K562 treated with DMSO at 1 percent for 24 hours (cell line): ENCODE results near the gene ADAMTSL2. TPM values are rescaled to one million over a fixed set of nuclear protein-coding genes. Genes with fewer than 3 reads are reported as not detected.

Experiments used
- total RNA-seq: library from RNA; unstranded; fragments of 300-600 nt; gene quantifications from 2 replicates; pipeline ENCODE4 v1.2.3, GENCODE V29; 2022; ENCODE audit warnings: low read depth; ENCODE audit not compliant: insufficient read depth

Gene ADAMTSL2
- total RNA-seq, result not detected in 2 replicates

DNA sequence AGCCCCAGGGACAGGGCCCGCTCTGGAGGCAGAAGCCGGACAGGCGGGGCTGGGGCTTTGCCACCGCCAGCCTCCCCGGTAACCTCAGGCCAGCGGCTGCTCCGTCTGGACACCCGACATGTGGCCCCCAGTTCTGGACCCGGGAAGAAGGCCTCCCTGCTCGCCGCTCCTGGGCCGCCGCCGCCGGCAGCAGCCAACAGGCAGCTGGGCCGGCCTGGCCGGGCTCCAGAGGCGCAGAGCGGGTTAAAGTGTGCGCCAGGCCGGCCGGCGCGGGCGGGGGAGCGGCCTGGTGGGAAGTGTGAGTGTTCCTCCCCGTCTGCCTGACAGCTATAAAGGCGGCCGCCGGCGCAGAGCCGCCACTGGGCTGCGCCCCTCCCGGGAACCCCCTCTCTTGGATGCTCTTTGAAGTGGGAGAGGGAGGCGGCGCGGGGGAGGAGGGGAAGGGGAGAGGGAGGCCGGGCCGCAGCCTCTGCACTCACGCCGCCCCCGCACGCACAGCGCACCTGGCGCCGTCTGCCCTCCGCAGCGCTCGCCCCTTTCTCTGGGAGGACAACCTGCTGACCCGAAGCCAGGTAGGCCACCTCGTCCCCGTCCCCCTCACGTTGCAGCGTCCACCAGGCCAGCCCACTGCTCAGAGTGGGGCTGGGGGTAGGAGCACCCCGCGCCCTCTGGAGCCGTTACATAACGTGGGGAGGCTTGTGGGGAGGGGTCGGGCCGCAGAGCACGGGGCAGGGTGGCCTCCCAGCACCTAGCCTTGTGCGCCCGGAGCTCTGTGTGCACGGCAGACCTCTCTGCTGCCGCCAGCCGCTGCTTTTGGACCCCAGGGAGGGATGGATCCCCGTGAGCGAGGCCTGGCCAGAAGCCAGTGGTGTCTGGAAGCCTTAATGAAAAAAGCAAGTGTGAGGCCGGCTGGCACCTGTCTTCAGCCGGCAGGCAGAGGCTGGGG, at the start of gene ADAMTSL2:
TSS of gene ADAMTSL2 (plus strand) at position 359 of the 946 bp plus-strand sequence. CDS start 2,009 bp downstream, outside the sequence.

DNA sequence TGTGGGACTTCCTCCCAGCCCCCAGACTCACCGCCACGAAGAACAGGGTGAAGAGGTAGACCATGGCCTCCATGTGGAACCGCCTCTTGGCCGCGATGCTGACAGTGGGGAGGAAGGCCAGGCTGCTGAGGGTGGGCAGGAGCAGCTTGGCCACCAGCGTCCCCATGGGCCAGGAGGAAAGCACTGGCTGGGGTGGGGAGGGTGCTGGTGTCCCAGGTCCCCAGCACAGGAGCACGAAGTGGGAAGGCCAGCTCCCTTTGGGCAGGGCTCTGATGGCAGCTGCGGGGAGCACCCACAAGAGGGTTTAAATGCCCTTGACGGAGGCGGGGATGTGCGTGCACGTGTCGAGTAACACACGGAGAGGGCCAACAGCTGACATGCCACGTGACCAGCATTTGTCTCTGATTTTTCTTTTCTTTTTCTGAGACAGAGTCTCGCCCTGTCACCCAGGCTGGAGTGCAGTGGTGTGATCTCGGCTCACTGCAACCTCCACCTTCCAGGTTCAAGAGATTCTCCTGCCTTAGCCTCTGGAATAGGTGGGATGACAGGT, 9.8 kb upstream of the ADAMTSL2 start, which contains the start of gene MYMK:
TSS of gene MYMK (minus strand) at position 281 of the 550 bp plus-strand sequence. CDS start at position 166, 115 bp downstream.

DNA sequence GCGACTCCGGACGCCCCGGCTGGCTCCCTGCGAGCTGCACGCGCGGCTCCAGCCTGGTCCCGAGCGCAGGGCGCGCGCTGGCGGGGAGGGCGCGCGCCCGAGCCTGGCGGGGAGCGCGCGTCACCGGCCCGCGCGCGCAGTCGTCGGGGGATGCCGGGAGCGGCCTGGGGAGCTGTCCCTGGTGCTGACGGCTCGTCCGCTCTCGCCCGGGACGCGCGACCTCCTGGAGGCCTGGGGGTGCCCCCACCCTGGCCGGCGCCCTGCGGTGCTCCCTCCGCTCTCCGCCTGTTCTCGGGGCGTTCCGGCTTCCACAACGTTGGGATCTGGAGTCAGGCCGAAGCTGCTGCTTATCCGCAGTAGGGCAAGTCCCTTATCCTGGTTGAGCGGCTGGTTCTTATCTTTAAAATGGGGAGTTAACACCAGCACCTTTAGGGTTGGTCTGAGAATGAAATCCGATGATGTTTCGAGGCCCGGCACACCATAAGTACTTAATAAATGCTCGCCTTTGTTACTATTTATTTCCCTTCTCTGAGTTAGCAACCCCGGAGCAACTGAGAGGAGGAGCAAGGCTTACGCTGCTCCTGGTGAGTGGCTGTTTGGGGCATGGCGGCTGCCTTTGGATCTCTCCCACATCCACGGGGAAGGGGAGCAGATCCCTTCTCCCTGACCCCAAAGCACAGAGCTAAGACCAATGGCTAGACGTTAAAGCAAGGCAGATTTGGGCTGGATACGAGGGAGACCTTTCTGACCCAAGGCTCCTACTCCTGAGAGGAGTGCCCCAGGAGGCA, 75.0 kb downstream of the ADAMTSL2 start, which contains the start of gene FAM163B:
TSS of gene FAM163B (minus strand) at position 79 of the 788 bp plus-strand sequence. CDS start 29,166 bp downstream, outside the sequence.

Other genes with a start within 250 kb of the ADAMTSL2 start
- gene SURF6, start 198.5 kb upstream of the ADAMTSL2 start, total RNA-seq, result 23.6 and 25.8 TPM in 2 replicates
- 31.3 and 35.9 TPM in 2 replicates for gene MED22, start 186.6 kb upstream of the ADAMTSL2 start, total RNA-seq
- 5,124 and 5,344 TPM in 2 replicates for gene RPL7A, start 186.5 kb upstream of the ADAMTSL2 start, total RNA-seq
- 54.6 and 55.3 TPM in 2 replicates for gene SURF1, start 178.2 kb upstream of the ADAMTSL2 start, total RNA-seq
- 55.8 and 60.9 TPM in 2 replicates for gene SURF2, start 178.2 kb upstream of the ADAMTSL2 start, total RNA-seq
- gene SURF4, start 158.6 kb upstream of the ADAMTSL2 start, total RNA-seq, result 174 and 178 TPM in 2 replicates
- gene STKLD1, start 158.3 kb upstream of the ADAMTSL2 start, total RNA-seq, result 0.63 and 2.1 TPM in 2 replicates
- 28.6 and 30.7 TPM in 2 replicates for gene REXO4, start 116.7 kb upstream of the ADAMTSL2 start, total RNA-seq
- gene ADAMTS13, start 112.3 kb upstream of the ADAMTSL2 start, total RNA-seq, result 0.79 and 1.3 TPM in 2 replicates
- 16.9 and 18.2 TPM in 2 replicates for gene CACFD1, start 74.7 kb upstream of the ADAMTSL2 start, total RNA-seq
- gene SLC2A6, start 55.6 kb upstream of the ADAMTSL2 start, total RNA-seq, result 11.6 and 11.7 TPM in 2 replicates
- gene MYMK, start 9.7 kb upstream of the ADAMTSL2 start, total RNA-seq, result not detected in 2 replicates
- gene FAM163B, start 74.7 kb downstream of the ADAMTSL2 start, total RNA-seq, result not detected in 2 replicates
- not detected in 2 replicates for gene DBH, start 101.7 kb downstream of the ADAMTSL2 start, total RNA-seq
- 0.17 TPM in 1 of 2 replicates, not detected in the other for gene SARDH, start 203.6 kb downstream of the ADAMTSL2 start, total RNA-seq